Caco-2 (cell line): ENCODE measurements around the gene IL1RL2. TPM values are rescaled to one million over a fixed set of nuclear protein-coding genes. Genes with fewer than 3 reads are reported as not detected.

Experiments
- BruUV-seq: library from RNA; stranded (reverse); fragments of 400-500 nt; replicated peaks from 2 replicates; lab custom pipeline; 2021; lab: Mats Ljungman, UMichigan
- CTCF ChIA-PET: fragments of 300-600 bp; sonication (Branson Sonifier 250); formaldehyde crosslinking; loops from one replicate; lab custom pipeline; 2022; ENCODE audit warnings: antibody characterized with exemption; lab: Charles Lee
- POLR2A ChIA-PET: fragments of 300-600 bp; sonication (Branson Sonifier 250); formaldehyde crosslinking; loops from one replicate; lab custom pipeline; 2022; ENCODE audit warnings: antibody characterized with exemption; lab: Charles Lee
- DNase-seq, 2 experiments: peaks; one replicate each; pipeline versions ENCODE4 v3.0.0 to v3.0.0-alpha.2; 2020 to 2022
- H3K27me3 ChIP-seq: replicated peaks from 2 replicates; pipeline ENCODE4 v1.6.0; 2011; ENCODE audit warnings: low read length; ENCODE audit not compliant: control insufficient read depth, insufficient read depth
- H3K36me3 ChIP-seq: 2 replicates; pipeline ENCODE4 v1.5.1; 2011; ENCODE audit warnings: low read length; ENCODE audit not compliant: control insufficient read depth, insufficient read depth
- H3K4me1 ChIP-seq: fragments of 250-450 bp; sonication (Bioruptor Pico); 2 replicates; pipeline ENCODE4 v1.5.1; 2020; ENCODE audit warnings: mild to moderate bottlenecking
- H3K4me3 ChIP-seq: 2 replicates; pipeline ENCODE4 v1.5.1; 2011; ENCODE audit warnings: low read depth, mild to moderate bottlenecking, control low read depth, low read length
- H3K9me3 ChIP-seq: fragments of 250-450 bp; sonication (Bioruptor Pico); 2 replicates; pipeline ENCODE4 v1.5.1; 2020; ENCODE audit warnings: mild to moderate bottlenecking, moderate library complexity
- H3K27ac Mint-ChIP-seq: one replicate; pipeline ENCODE4 v1.8.0; 2022; ENCODE audit warnings: mixed read lengths; ENCODE audit not compliant: unreplicated experiment
- H3K27me3 Mint-ChIP-seq: one replicate; pipeline ENCODE4 v1.8.0; 2022; ENCODE audit warnings: mixed read lengths; ENCODE audit not compliant: insufficient read depth, unreplicated experiment
- H3K36me3 Mint-ChIP-seq: one replicate; pipeline ENCODE4 v1.8.0; 2022; ENCODE audit warnings: mild to moderate bottlenecking, mixed read lengths; ENCODE audit not compliant: insufficient read depth, unreplicated experiment
- H3K4me1 Mint-ChIP-seq: one replicate; pipeline ENCODE4 v1.8.0; 2022; ENCODE audit warnings: low read depth, mixed read lengths; ENCODE audit not compliant: unreplicated experiment
- H3K4me3 Mint-ChIP-seq: one replicate; pipeline ENCODE4 v1.8.0; 2022; ENCODE audit warnings: mild to moderate bottlenecking, moderate library complexity, mixed read lengths; ENCODE audit not compliant: unreplicated experiment
- H3K9me3 Mint-ChIP-seq: one replicate; pipeline ENCODE4 v1.8.0; 2022; ENCODE audit warnings: mixed read lengths; ENCODE audit not compliant: unreplicated experiment
- CTCF ChIP-seq, 2 experiments: fragments of 200-600 bp in 1 of 2; IDR thresholded peaks; 1 replicate in 1 of 2; 2 replicates in 1 of 2; pipeline versions ENCODE4 v1.5.1 to v1.8.0; 2011 to 2022; ENCODE audit warnings: antibody characterized with exemption in 1 of 2, control low read depth in 1 of 2, inconsistent platforms in 1 of 2, low read depth in 1 of 2, low read length in 1 of 2, mild to moderate bottlenecking in 1 of 2, moderate library complexity in 1 of 2; ENCODE audit not compliant: insufficient read depth in 1 of 2, severe bottlenecking in 1 of 2, unreplicated experiment in 1 of 2
- intact Hi-C: fragments of 100-400 bp; cut with micrococcal nuclease; formaldehyde crosslinking; loops from one replicate; pipeline ENCODE4 v1.10.0; 2022; ENCODE audit not compliant: unreplicated experiment
- total RNA-seq: library from RNA; stranded (reverse); gene quantifications from 2 replicates; pipeline ENCODE4 v1.2.3, GENCODE V29; 2022

IL1RL2 gene
- total RNA-seq, 1 experiment from 2014 or later: not detected

- peaks cover 5% of the 10 kb centered on the region for H3K36me3 Mint-ChIP-seq
- no peaks in the 10 kb centered on the region for H3K9me3 Mint-ChIP-seq
- H3K9me3 ChIP-seq: no peaks in the 10 kb centered on the region; the same call in 1 of the 2 replicates
- no peak overlapping the region for H3K27ac Mint-ChIP-seq
- no peaks in the 10 kb centered on the region for H3K27me3 ChIP-seq
- BruUV-seq: no TSS peak
- peak; percentile 34 to 43 for DNase-seq
- no peaks in the 10 kb centered on the region for H3K27me3 Mint-ChIP-seq
- peaks cover 2% of the 10 kb centered on the region for H3K4me1 Mint-ChIP-seq
- peaks cover 1% of the 10 kb centered on the region; the same call in 1 of the 2 replicates for H3K4me1 ChIP-seq
- H3K4me3 Mint-ChIP-seq: no peak overlapping the region
- peak; percentile 32 to 38 for TF ChIP-seq CTCF (IDR thresholded peaks at IDR 0.05; ENCODE audit: insufficient read depth in 1 of 2, low read depth in 1 of 2, low read length in 1 of 2, severe bottlenecking in 1 of 2, unreplicated experiment in 1 of 2)
- H3K36me3 ChIP-seq: no peaks in the 10 kb centered on the region
- POLR2A ChIA-PET: no interaction called here
- CTCF ChIA-PET: interaction anchor here (1.5 kb wide), 1 partner anchor 215 kb away, joined by 5 read pairs; no protein-coding TSS in a partner anchor
- intact Hi-C loops: no loop called here
- H3K4me3 ChIP-seq: no peak overlapping the region
These were observed 48.7 kb downstream of the IL1RL2 start for GRCh38 chr2:102235491-102235890.

GRCh38 chr2:102236132-102236531 lies 49.3 kb downstream of the IL1RL2 start:
- Histone ChIP-seq H3K27me3 (no peaks in the 10 kb centered on the region), H3K4me3 (no peak overlapping the region), H3K9me3 (no peaks in the 10 kb centered on the region; the same call in 1 of the 2 replicates), H3K36me3 (no peaks in the 10 kb centered on the region), H3K4me1 (peaks cover 5% of the 10 kb centered on the region; the same call in 1 of the 2 replicates)
- Mint-ChIP-seq H3K27me3 (no peaks in the 10 kb centered on the region), H3K4me1 (peaks cover 6% of the 10 kb centered on the region), H3K36me3 (peaks cover 5% of the 10 kb centered on the region), H3K27ac (no peak overlapping the region), H3K9me3 (no peaks in the 10 kb centered on the region), H3K4me3 (no peak overlapping the region)
- BruUV-seq: no TSS peak
- ChIA-PET POLR2A (no interaction called here), CTCF (interaction anchor here (1.5 kb wide), 1 partner anchor 216 kb away, joined by 5 read pairs; no protein-coding TSS in a partner anchor)
- no peak for DNase-seq
- intact Hi-C loops: no loop called here
- TF ChIP-seq CTCF (IDR thresholded peaks at IDR 0.05; ENCODE audit: insufficient read depth in 1 of 2, low read depth in 1 of 2, low read length in 1 of 2, severe bottlenecking in 1 of 2, unreplicated experiment in 1 of 2): no peak

GRCh38 chr2:102237176-102237575 lies 50.4 kb downstream of the IL1RL2 start:
- H3K27me3 Mint-ChIP-seq: no peaks in the 10 kb centered on the region
- H3K9me3 Mint-ChIP-seq: no peaks in the 10 kb centered on the region
- Histone ChIP-seq H3K27me3 (no peaks in the 10 kb centered on the region), H3K4me3 (no peak overlapping the region), H3K9me3 (no peaks in the 10 kb centered on the region; the same call in 1 of the 2 replicates), H3K36me3 (no peaks in the 10 kb centered on the region), H3K4me1 (peaks cover 5% of the 10 kb centered on the region; the same call in 1 of the 2 replicates)
- H3K27ac Mint-ChIP-seq: no peak overlapping the region
- POLR2A ChIA-PET: no interaction called here
- H3K4me1 Mint-ChIP-seq: peaks cover 6% of the 10 kb centered on the region
- no peak overlapping the region for H3K4me3 Mint-ChIP-seq
- DNase-seq: no peak
- no TSS peak for BruUV-seq
- TF ChIP-seq CTCF (IDR thresholded peaks at IDR 0.05; ENCODE audit: insufficient read depth in 1 of 2, low read depth in 1 of 2, low read length in 1 of 2, severe bottlenecking in 1 of 2, unreplicated experiment in 1 of 2): no peak
- CTCF ChIA-PET: interaction anchor here (1.5 kb wide), 1 partner anchor 217 kb away, joined by 5 read pairs; no protein-coding TSS in a partner anchor
- H3K36me3 Mint-ChIP-seq: peaks cover 5% of the 10 kb centered on the region
- intact Hi-C loops: no loop called here
